Brain microvascular endothelial cell (primary cell): ENCODE measurements around the gene AACS.

Experiments used
- DNase-seq: peaks from one replicate; pipeline ENCODE4 v3.0.0-alpha.2; 2020
- H3K27ac ChIP-seq: fragments of 250-450 bp; sonication (Bioruptor Pico); 2 replicates; pipeline ENCODE4 v1.5.1; 2020; ENCODE audit warnings: mild to moderate bottlenecking, moderate library complexity
- H3K27me3 ChIP-seq: fragments of 250-450 bp; sonication (Bioruptor Pico); replicated peaks from 2 replicates; pipeline ENCODE4 v1.5.1; 2020; ENCODE audit warnings: mild to moderate bottlenecking
- H3K36me3 ChIP-seq: fragments of 250-450 bp; sonication (Bioruptor Pico); replicated peaks from 2 replicates; pipeline ENCODE4 v1.5.1; 2020; ENCODE audit warnings: mild to moderate bottlenecking
- H3K4me3 ChIP-seq: 2 replicates; pipeline ENCODE4 v1.5.1; 2011; ENCODE audit warnings: low read depth, mild to moderate bottlenecking, control low read depth, low read length, moderate library complexity
- in situ Hi-C: cut with HindIII; loops from 2 replicates; pipeline ENCODE4 v1.10.0; 2017; ENCODE audit warnings: low sequenced_read_pairs, low pct_ligation_motif_present
- TF ChIP-seq, protein P1 (sequence below): IDR thresholded peaks from 2 replicates; pipeline ENCODE4 v1.5.1; 2011; ENCODE audit warnings: low read depth, mild to moderate bottlenecking, moderate library complexity, low read length, control low read depth, inconsistent platforms; ENCODE audit errors: missing control alignments

Gene AACS

GRCh38 chr12:125050446-125050845, 14.8 kb upstream of the AACS start:
- TF ChIP-seq, protein P1, sequence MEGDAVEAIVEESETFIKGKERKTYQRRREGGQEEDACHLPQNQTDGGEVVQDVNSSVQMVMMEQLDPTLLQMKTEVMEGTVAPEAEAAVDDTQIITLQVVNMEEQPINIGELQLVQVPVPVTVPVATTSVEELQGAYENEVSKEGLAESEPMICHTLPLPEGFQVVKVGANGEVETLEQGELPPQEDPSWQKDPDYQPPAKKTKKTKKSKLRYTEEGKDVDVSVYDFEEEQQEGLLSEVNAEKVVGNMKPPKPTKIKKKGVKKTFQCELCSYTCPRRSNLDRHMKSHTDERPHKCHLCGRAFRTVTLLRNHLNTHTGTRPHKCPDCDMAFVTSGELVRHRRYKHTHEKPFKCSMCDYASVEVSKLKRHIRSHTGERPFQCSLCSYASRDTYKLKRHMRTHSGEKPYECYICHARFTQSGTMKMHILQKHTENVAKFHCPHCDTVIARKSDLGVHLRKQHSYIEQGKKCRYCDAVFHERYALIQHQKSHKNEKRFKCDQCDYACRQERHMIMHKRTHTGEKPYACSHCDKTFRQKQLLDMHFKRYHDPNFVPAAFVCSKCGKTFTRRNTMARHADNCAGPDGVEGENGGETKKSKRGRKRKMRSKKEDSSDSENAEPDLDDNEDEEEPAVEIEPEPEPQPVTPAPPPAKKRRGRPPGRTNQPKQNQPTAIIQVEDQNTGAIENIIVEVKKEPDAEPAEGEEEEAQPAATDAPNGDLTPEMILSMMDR, result no peak
- in situ Hi-C loops, result no loop called here
- H3K4me3 ChIP-seq, result no peak overlapping the region
- DNase-seq, result no peak
- H3K27ac ChIP-seq, result no peak overlapping the region
- no peaks in the 10 kb centered on the region for H3K36me3 ChIP-seq
- no peaks in the 10 kb centered on the region for H3K27me3 ChIP-seq

DNA sequence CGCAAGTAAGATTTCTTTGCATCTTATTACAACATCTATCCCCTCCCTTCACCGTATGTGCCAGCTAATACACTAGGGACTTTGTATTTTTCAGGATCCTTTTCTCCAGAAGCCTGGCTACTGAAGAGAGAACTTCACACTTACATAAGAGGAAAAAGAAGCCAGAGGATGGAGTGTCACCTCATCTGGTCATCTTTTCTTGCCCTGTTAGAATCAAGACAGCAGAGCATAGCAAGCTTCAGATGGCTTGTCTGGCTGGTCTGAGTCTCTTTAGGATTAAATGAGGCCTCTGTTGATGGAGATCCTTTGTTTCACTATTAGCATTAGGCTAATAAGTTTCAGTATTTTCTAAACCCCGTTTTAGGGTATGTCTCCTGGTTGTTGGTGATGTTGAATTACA, 14.4 kb upstream of the AACS start:
- Histone ChIP-seq H3K36me3 (no peaks in the 10 kb centered on the region), H3K27ac (no peak overlapping the region), H3K4me3 (no peak overlapping the region), H3K27me3 (no peaks in the 10 kb centered on the region)
- in situ Hi-C loops, result no loop called here
- TF ChIP-seq, protein P1, result no peak
- DNase-seq, result no peak

GRCh38 chr12:125053821-125054220, 11.4 kb upstream of the AACS start:
- H3K27me3 ChIP-seq, result no peaks in the 10 kb centered on the region
- in situ Hi-C loops, result no loop called here
- DNase-seq, result no peak
- H3K27ac ChIP-seq, result no peak overlapping the region
- H3K4me3 ChIP-seq, result no peak overlapping the region
- no peaks in the 10 kb centered on the region for H3K36me3 ChIP-seq
- TF ChIP-seq, protein P1, result no peak

GRCh38 chr12:125055591-125055990, 9.6 kb upstream of the AACS start:
- no peaks in the 10 kb centered on the region for H3K27me3 ChIP-seq
- DNase-seq, result no peak
- TF ChIP-seq, protein P1, result no peak
- H3K36me3 ChIP-seq, result no peaks in the 10 kb centered on the region
- H3K27ac ChIP-seq, result no peak overlapping the region
- in situ Hi-C loops, result no loop called here
- H3K4me3 ChIP-seq, result no peak overlapping the region

GRCh38 chr12:125056306-125056705, 8.9 kb upstream of the AACS start:
- in situ Hi-C loops, result no loop called here
- Histone ChIP-seq H3K27me3 (no peaks in the 10 kb centered on the region), H3K4me3 (no peak overlapping the region)

DNA sequence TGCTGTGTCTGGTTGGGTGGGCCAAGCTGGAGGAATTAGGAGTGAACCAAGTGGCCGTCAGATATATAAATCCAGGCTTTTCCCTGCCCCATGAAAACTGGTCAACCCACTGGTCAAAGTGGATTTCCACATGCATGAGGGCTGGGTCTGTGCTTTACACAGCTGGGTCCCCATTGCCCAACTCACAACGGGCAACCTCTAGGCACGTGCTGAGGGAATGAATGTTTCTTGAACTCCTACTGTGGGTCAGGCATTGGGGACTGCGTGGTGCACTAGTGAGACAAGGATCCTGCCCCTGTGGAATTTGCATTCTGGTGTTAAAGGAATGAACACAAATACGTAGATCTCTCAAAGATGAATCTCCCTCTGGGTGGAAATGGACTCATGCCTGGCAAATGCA, 7.5 kb upstream of the AACS start:
- in situ Hi-C loops, result no loop called here
- TF ChIP-seq, protein P1, result no peak
- no peak for DNase-seq
- no peaks in the 10 kb centered on the region for H3K36me3 ChIP-seq
- H3K27me3 ChIP-seq, result no peaks in the 10 kb centered on the region
- H3K27ac ChIP-seq, result no peak overlapping the region
- no peak overlapping the region for H3K4me3 ChIP-seq

More at GRCh38 chr12:125056306-125056705, 8.9 kb upstream of the AACS start:
- H3K27ac ChIP-seq, result no peak overlapping the region
- DNase-seq, result no peak
- no peaks in the 10 kb centered on the region for H3K36me3 ChIP-seq
- TF ChIP-seq, protein P1, result no peak
